Glutamatergic neuron (in vitro differentiated cells): ENCODE data around the gene FAM107B. TPM values are rescaled to one million over a fixed set of nuclear protein-coding genes. Genes with fewer than 3 reads are reported as not detected.

Experiments used
- DNase-seq: peaks from one replicate; pipeline ENCODE4 v3.0.0; 2022
- H3K27ac Mint-ChIP-seq: one replicate; pipeline ENCODE4 v1.8.0; 2020; ENCODE audit warnings: mild to moderate bottlenecking, mixed read lengths, inconsistent platforms; ENCODE audit not compliant: unreplicated experiment
- H3K27me3 Mint-ChIP-seq: one replicate; pipeline ENCODE4 v1.8.0; 2020; ENCODE audit warnings: mild to moderate bottlenecking, moderate library complexity, mixed read lengths, inconsistent platforms; ENCODE audit not compliant: unreplicated experiment
- H3K36me3 Mint-ChIP-seq: one replicate; pipeline ENCODE4 v1.8.0; 2020; ENCODE audit warnings: mild to moderate bottlenecking, mixed read lengths, inconsistent platforms; ENCODE audit not compliant: unreplicated experiment
- H3K4me1 Mint-ChIP-seq: one replicate; pipeline ENCODE4 v1.8.0; 2020; ENCODE audit warnings: mild to moderate bottlenecking, low read depth, mixed read lengths, inconsistent platforms; ENCODE audit not compliant: unreplicated experiment
- H3K4me3 Mint-ChIP-seq: one replicate; pipeline ENCODE4 v1.8.0; 2020; ENCODE audit warnings: mild to moderate bottlenecking, mixed read lengths, inconsistent platforms; ENCODE audit not compliant: unreplicated experiment
- H3K9me3 Mint-ChIP-seq: one replicate; pipeline ENCODE4 v1.8.0; 2020; ENCODE audit warnings: mild to moderate bottlenecking, moderate library complexity, mixed read lengths, inconsistent platforms; ENCODE audit not compliant: unreplicated experiment
- total RNA-seq: library from RNA; stranded (reverse); fragmentation: NEBNext Ultra II Directional; extraction: Animal tissue kit (Norgen Biotek cat#: 25700); gene quantifications from one replicate; pipeline ENCODE4 v1.2.1, GENCODE V29; 2021; ENCODE audit not compliant: unreplicated experiment
- TF ChIP-seq, protein P1 (sequence below): fragments of 200-600 bp; sonication (generic); IDR thresholded peaks from one replicate; pipeline ENCODE4 v1.5.0; 2021; ENCODE audit not compliant: partially characterized antibody, unreplicated experiment

Gene FAM107B
- total RNA-seq, 1 donor from 2014 or later, result 88.6 TPM

DNA sequence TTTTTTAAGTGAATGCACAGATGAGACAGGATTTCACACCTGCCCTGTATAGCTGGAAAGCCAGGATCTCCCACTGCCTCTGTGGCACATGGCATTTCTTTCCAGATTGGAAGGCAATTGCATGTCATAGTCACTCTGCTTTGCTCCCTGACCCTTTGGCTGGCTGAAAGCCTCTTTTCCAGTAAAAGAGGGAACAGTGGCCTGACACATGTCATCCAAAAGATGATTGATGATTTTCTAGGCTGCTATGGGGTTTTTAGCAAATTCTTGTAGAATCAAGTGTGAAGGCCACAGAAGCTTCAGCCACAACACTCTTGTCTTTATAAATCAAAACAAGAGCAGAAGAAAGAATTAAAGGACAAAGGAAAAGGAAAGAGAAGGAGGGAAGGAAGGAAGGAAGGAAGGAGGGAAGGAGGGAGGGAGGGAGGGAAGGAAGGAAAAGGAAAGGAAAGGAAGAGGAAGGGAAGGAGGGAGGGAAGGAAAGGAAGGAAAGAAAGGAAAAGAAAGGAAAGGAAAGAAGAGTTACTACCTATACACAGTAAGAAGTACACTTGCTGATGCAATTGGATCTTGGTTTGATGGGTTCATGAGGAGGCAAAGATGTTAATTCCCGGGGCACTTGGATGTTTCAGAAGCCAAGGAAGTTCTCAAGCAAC, 285.0 kb downstream of the FAM107B start:
- H3K27ac Mint-ChIP-seq, result no peak overlapping the region
- no peak overlapping the region for H3K4me3 Mint-ChIP-seq
- no peaks in the 10 kb centered on the region for H3K4me1 Mint-ChIP-seq
- no peak for DNase-seq
- H3K9me3 Mint-ChIP-seq, result no peaks in the 10 kb centered on the region
- no peaks in the 10 kb centered on the region for H3K36me3 Mint-ChIP-seq
- TF ChIP-seq, protein P1, sequence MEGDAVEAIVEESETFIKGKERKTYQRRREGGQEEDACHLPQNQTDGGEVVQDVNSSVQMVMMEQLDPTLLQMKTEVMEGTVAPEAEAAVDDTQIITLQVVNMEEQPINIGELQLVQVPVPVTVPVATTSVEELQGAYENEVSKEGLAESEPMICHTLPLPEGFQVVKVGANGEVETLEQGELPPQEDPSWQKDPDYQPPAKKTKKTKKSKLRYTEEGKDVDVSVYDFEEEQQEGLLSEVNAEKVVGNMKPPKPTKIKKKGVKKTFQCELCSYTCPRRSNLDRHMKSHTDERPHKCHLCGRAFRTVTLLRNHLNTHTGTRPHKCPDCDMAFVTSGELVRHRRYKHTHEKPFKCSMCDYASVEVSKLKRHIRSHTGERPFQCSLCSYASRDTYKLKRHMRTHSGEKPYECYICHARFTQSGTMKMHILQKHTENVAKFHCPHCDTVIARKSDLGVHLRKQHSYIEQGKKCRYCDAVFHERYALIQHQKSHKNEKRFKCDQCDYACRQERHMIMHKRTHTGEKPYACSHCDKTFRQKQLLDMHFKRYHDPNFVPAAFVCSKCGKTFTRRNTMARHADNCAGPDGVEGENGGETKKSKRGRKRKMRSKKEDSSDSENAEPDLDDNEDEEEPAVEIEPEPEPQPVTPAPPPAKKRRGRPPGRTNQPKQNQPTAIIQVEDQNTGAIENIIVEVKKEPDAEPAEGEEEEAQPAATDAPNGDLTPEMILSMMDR, result no peak
- peaks cover 2% of the 10 kb centered on the region for H3K27me3 Mint-ChIP-seq

DNA sequence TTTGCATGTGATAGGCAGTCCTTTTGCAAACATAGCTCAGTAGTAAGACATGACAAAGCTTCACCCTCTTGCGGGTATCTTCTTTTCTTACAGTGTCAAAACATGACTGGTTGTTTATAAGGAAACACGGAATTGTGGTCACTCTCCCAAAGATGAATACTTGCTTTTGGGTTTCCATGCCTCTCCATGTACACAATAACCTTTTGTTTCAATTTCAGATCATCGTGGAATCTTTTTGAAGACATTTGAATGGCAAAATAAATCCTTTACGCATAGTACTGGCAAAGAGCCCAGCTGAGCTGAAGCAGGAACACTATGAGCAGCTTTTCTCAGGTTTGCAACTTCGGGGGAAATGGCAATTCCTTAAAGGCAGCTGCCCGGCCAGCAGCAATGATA, 287.2 kb downstream of the FAM107B start:
- no peak for DNase-seq

DNA sequence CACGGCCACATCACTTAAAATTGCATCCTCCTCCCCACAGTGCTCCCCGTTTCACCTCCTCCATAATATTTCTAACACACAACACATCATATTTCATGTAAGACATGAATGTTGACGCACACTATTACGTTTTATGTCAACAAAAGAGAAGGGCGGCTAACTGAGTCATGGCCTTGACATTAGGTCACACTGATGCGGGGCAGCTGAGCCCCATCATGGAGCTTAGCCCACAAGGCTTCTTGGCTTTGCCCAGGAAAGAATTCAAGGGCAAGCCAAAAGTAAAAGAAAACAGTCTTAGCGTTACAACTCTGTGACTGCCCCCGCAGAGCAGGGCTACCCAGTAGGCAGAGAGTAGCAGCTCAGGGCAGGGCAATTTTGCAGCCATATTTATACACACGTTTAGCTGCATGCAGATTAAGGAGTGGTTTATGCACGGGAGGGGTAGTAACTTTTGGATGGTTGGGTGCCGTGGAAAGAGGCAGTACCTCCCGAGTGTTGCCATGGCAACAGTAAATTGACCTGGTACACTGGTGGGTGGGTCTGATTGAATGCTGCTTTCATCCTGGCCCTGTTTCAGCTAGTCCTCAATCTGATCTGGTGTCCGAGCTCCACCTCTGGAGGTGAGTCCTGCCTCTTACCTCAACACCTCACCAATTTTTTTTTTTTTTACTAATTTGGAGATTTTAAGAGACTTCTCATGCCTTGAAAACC, 287.8 kb downstream of the FAM107B start:
- Mint-ChIP-seq H3K36me3 (no peaks in the 10 kb centered on the region), H3K4me3 (no peak overlapping the region), H3K27me3 (peaks cover 2% of the 10 kb centered on the region), H3K9me3 (peaks cover 1% of the 10 kb centered on the region), H3K27ac (no peak overlapping the region), H3K4me1 (no peaks in the 10 kb centered on the region)
- TF ChIP-seq, protein P1, result no peak
- no peak for DNase-seq

More for the DNA sequence above, 287.2 kb downstream of the FAM107B start:
- Mint-ChIP-seq H3K27me3 (peaks cover 2% of the 10 kb centered on the region), H3K4me1 (no peaks in the 10 kb centered on the region), H3K9me3 (peaks cover 1% of the 10 kb centered on the region), H3K36me3 (no peaks in the 10 kb centered on the region), H3K4me3 (no peak overlapping the region), H3K27ac (no peak overlapping the region)
- TF ChIP-seq, protein P1, result no peak

DNA sequence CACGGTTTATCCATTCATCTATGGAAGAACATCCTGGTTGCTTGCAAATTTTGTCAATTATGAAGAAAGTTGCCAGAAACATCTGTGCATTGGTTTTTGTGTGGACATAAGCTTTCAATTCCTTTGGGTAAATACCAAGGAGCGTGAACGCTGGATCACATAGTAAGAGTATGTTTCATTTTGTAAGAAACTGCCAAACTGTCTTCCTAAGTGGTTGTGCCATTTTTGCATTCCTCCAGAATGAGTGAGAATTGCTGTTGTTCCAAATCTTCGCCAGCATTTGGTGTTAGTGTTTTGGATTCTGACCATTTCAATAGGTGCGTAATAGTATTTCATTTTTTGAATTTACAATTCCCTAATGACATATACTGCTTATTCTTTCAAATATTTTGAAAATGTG, 288.7 kb downstream of the FAM107B start:
- DNase-seq, result no peak
- Mint-ChIP-seq H3K9me3 (peaks cover 5% of the 10 kb centered on the region), H3K4me3 (no peak overlapping the region), H3K27me3 (peaks cover 2% of the 10 kb centered on the region), H3K4me1 (no peaks in the 10 kb centered on the region), H3K36me3 (no peaks in the 10 kb centered on the region), H3K27ac (no peak overlapping the region)
- TF ChIP-seq, protein P1, result no peak

DNA sequence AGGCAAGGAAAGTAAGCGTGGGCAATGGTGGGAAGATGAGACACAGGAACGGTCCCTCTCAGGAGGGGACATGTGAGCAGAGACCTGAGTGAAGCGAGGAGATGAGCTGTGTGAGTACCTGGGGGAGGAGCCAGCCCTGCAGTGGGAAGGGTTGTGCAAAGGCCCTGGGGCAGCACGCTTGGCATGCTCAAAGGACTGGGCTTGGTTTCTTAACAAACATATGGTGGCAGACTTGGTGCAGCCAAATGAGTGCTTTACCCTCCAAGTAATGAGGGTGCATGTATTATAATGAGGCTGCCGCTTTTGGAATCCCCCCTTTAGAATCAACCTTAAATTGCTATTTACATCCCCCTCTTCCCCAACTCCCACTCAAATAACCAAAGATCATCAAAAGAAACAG, 291.3 kb downstream of the FAM107B start:
- H3K4me3 Mint-ChIP-seq, result no peak overlapping the region
- H3K27me3 Mint-ChIP-seq, result peaks cover 2% of the 10 kb centered on the region
- H3K9me3 Mint-ChIP-seq, result peaks cover 5% of the 10 kb centered on the region
- no peaks in the 10 kb centered on the region for H3K4me1 Mint-ChIP-seq
- TF ChIP-seq, protein P1, result no peak
- no peaks in the 10 kb centered on the region for H3K36me3 Mint-ChIP-seq
- no peak overlapping the region for H3K27ac Mint-ChIP-seq
- no peak for DNase-seq
